Fibroblast of skin of right biceps (primary cell): Measurements from ENCODE around the gene CLSTN2.

Experiments
- DNase-seq: peaks from one replicate; pipeline ENCODE4 v3.0.0-alpha.2; 2013

The CLSTN2 gene

DNA sequence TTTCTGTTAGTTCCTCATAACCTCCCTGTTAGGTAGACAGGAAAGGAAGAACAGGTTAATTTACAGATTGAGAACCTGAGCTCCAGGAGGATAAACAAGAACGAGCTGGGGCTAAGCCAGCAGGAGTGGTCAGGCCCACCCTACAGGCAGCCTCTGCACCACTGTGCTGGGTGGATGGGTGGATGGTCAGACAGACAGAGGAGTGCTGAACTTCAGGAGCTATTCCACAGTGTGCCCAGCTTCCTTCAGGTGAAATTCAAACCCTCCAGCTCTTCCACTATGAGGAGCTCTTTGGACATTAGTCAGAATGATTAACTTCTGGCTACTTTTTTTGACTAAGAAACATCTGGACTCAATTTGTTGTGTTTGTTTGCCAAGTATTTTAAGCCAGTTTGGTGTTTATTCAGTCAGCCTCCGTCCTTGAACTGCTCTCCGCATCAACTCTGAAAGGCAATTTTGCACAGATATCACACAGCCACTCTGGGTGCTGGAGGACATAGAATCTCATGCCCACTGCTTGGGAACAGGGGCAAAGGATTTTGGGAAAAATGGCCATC is 361.9 kb downstream of the CLSTN2 start:
- peak; percentile 68 for DNase-seq

DNA sequence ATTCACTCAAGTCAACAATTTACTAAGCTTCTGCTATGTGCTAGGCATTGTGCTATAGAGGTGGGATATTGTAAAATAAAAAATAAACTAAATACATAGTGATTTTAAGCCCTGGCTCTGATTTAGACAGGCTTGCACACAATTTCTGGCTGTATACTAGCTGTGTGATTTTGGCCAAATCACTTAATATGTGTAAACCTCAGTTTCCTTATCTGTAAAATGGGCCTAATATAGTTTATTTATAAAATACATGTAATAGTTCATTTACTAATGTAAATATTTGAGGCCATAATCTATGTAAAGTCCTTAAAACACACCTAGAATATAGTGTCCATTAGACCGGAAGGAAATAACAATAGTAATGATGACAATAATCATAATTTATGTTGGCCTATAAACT is 363.1 kb downstream of the CLSTN2 start:
- no peak for DNase-seq

DNA sequence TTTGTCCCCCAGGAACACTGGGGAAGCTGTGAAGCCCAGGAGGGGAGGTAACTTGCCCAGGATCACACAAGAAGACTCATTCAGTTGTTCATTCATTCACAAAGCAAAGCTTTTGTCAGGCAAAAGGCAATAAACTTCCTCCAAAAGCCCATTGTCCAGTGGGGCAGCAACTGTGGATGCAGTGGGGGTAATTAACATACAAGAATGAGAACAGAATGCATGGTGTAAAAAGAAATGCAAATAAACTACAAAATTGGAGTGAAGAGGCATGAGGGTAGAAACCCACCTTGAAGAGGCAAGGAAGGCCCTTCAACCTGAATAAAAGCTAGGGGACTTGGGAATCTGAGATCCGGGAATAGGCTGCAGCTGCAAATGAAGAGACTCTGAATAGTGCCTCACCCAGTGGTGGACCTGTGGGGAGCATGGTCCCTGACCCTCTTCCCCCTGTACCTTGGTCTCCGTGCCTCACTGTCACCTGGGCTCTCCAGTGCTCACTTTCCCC is 363.6 kb downstream of the CLSTN2 start:
- DNase-seq, result no peak

DNA sequence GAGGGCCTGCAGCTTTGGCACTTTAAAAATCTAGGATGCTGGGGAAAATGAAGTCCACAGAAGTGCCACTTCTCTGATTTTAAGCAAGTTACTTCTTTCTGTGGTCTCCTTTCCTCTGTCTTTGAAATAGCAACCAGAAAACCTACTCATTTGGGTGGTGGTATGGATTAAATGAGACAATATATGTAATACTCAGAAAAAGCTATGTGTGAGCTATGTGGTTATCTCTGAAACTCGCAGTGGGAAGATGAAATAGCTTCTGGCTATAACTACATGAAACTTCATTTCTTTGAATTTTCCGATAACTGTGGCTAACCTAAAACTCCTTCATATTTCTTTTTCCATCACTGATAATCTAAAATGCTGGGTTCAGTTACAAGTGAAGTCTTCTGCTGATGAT is 368.9 kb downstream of the CLSTN2 start:
- no peak for DNase-seq

DNA sequence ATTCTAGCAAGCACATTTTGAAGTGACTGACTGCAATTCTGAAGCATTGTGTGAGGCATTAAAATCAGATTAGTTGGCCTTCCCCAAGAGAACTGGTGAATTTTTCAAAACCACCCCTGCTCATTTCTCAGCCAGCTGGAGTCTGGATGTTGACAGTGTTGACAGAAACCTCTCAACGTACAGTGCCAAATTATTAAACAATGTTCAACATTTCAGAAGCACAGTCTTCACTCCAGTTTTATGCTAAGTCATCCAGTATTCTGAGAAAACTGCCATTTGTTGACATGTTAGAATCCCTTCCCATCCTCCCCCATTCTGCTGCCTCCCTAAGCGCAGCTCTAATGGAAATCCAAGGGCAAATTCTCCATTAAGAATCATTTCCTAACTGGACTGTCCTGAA is 373.6 kb downstream of the CLSTN2 start:
- DNase-seq, result peak; percentile 27

DNA sequence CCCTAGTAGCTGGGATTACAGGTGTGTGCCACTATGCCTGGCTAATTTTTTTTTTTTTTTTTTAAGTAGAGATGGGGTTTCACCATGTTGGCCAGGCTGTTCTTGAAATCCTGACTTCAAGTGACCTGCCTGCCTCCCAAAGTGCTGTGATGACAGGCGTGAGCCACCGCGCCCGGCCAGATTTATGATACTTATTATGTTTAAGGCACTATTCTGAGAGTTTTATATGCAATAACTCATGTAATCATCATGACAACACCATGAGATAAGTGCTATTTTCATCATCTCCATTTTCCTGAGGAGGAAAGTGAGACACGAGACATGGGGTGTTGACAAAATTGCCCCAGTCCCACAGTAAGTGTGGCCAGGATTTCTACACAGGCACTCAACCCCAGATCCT is 376.4 kb downstream of the CLSTN2 start:
- no peak for DNase-seq

DNA sequence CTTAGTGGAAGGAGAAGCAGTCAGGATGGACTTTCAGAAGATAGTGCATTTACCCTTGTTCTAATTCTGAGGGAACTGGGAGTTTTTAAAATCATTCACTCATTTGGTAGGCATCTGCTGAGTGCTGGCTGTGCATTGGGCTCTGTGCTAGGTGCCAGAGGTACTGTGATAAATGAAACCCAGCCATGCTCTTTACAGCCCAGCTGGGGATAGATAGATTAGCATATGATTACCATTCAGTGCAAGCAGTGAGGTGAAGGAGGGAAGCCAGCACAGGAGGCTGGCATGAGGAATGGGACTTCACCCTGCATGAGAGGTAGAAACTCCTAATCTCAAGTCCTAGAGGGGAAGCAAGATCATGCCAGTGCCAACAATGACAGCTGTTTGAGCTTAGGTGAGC is 381.0 kb downstream of the CLSTN2 start:
- DNase-seq, result no peak

DNA sequence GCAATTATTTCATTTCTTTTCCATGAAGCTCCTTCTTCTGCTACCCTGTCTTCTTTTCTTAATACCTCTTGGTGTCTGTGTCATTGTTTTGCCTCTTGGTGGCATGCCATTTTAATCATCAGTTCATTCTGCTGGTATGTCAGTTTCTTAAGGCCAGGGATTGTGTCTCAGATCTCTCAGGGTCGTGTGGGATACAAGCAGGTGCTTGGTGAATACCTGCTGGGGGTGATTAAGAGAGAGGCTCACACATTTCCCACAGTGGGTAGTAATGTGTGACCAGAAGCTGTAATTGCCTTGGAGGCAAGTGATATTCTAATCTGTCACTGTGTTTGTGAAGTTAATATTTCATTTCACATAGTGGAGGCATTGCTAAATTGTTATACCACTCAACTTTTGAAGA is 381.5 kb downstream of the CLSTN2 start:
- DNase-seq, result no peak

DNA sequence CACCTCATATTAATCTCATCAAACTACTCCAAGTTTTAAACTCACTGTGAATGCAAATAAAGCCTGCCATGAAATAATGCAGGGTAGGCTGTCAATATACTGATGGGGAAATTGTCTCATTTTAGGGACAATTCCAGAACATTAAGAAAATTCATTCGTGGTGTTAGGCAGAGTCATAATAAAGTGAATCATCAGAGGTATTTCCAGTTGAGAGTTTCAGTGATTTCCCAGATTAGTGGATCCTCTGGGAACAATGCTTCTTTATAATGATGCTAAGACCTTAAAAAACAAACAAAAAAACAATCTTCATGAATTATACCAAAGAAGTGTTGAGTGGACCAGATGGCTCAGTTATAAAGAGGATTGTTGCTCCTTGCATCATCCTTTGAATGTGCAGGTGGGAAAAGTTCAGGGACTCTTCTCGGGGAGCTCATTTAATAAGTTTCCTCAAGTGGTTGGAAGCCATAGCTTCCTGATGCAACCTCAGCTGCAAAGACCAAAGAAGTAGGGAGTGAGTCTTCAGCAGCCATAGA is 381.9 kb downstream of the CLSTN2 start:
- peak; percentile 2 for DNase-seq

DNA sequence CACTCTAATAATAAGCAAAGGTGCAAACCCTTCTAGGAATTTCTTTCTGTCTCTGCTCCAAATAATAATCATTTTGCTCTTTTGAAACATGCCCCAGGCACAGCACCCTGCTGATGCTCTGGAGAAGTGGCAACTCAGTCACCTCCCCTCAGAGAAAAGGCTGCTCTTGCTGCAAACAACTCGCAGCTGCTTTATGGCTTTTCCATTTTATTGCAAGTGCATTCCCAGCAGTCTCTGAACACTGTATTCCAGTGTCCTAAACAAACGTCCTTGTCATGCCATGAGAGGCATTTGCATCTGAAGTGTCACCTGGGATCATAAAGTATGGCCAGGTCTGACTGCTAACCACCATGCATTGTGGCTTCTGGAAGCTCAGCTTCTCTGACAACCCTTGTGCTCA is 384.8 kb downstream of the CLSTN2 start:
- DNase-seq, result no peak

DNA sequence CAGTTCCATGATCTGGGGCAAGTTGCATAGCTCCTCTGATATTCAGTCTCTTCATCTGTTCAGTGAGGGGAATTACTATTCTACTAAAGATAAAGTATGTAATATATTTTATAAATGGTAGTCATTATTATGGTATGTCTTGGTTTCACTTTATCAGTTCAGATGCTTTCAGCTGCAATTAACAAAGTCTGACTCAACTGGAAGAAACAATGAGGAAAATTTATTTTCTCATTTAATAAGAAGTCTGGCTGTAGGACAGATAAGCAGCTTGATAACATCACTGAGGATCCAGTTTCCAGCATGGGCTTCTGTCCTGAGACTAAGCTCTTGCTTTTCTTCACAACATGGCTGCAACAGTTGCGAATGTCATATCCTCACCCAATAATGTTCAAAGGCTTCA is 388.6 kb downstream of the CLSTN2 start:
- DNase-seq, result peak; percentile 11

DNA sequence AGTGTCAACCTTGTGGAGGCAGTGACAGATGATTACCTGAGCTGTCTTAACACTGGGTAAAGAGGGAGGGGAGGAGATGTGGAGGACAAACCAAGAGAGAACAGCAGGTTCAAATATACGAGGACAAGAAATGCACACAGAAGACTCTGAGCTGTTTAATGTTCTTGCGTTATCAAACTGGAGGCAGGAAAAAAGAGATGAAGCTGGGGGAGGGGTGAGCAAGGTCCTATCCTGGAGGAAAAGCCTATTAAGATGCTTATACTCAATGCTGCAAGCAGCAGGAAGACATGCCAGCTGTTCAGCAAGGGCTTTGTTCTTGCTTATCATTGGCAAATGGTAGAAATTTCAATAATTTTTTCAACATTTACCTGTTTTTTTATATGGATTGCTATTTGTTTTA is 397.1 kb downstream of the CLSTN2 start:
- no peak for DNase-seq

DNA sequence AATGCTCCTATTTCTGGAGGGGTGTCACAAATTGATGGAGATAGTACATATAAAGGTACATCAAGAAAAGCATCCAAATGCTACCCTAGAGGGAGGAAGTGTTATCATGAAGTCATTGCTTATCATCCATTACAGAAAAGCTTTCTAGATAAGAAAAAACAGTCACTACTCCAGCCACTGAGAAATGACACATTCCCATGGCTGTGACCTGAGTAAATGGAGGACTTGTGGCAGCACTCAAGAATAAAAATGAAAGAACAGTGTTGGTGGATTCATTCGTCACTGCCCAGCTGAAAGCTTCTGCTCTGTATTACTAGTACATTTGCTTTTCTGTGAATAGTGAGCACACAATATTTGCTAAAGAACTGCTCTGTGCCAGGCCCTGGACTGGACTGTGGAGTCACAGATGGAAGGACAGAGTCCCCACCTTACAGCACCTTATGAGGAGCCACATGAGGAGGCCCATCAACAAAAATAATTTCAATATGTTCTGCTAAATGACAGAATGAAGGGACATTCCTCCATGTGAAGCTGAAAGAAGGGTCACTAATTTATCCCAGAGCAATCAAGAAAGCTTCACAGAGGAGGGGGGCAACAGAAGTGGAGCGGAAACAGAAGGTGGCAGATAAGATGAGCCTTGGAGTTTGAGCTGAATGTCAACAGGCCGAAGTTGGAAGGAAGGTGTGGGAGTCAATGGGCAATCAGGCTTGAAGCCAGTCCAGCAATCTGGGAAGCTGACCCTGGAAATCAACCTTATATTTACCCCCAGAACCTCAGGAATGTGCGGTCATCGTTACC is 399.3 kb downstream of the CLSTN2 start:
- DNase-seq, result no peak

DNA sequence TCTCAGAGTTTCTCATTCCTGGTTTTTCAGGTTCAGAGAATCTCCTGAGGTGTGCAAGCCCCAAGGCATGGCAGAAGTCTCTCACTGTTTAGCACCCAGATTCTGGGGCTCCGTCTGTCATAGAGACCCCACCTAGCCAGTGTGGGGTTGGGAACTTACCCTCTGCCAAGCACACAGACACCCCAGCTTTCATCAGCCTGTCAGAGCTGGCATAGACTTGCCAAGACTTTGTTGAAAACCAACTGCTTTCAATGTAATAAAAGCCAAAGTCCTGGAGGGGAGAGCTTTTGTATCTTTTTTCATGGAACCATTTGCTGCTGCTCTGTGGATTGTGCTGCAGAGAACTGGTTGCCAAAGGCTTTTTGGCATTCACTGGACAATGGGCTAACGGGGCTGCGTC is 401.5 kb downstream of the CLSTN2 start:
- no peak for DNase-seq

DNA sequence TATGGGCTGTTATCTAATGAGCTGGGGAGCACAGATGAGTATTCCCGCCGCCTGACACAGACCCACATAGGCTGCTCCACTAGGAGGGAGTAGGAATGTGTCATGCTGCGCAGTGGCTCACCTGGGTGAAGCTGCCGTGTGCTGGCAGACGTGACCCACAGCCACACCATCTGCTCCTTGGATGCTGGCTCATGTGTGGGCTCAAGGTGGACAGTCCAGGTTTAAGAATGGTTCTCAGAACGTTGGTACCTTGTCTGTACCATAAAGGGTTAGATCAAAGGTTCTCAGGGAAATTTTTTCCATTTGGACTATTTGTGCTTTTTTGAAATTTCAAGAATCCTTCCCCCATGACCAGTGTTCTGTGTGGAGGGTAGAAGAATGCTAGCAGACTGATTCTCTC is 403.9 kb downstream of the CLSTN2 start:
- no peak for DNase-seq

DNA sequence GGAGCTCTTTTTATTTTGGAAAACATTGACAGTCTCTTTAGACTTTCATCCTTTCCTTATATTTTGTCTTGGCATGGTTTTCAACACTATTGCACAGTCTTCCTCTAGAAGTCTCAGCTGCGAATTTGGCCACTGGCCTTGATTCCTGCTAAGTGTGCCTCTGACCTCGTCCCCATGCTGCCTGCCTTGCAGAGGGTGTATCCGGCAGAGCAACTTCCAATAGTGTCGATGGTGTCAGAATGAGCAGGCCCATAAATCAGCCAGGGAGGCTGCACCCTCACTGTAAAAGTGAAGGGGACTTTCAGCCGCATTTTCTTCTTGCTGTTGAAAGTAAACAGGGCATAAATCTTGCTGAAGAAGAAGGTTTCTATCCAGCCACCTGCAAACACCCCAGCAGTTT is 406.2 kb downstream of the CLSTN2 start:
- no peak for DNase-seq

DNA sequence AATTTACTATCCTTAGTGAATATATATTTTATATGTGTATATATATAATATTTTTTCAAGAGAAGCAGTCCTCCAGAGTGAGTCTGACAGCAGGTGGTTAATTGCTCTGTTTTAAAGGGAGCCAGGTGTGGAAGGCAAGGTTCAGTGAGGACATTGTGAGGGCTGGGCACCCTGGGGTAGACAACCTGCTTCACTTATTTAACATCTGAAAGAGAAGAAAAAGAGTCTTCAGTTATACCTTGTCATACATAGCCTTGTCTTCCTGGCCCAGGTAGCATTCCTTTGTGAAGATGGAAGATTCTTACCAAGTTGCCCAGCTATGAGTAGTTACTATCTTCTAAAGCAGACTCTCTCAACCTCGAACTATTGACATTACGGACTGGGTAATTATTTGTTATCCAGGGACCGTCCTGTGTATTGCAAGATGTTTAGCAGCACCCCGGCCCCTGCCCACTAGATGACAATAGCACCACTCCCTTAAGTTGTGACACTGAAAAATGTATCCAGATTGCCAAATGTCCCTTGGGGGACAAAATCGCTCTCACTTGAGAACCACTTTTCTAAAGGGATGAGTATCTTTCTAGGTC is 406.9 kb downstream of the CLSTN2 start:
- DNase-seq, result no peak

DNA sequence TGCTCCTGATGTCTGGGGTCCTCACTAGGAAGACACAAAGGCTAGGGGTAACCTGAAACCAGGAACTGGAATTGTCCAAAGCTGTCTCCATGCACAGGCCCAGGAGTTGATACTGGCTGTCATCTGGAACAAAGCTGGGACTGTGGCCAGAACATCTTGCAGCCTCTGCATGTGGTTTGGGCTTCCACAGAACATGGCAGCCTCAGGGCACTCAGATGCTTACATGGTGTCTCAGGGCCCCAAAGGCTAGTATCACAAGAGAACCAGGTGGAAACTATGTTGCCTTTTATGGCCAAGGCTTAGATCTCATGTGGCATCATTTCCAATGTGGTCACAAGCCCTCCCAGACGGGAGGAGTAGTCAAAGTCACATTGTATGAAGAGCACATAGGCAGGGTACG is 407.7 kb downstream of the CLSTN2 start:
- no peak for DNase-seq

DNA sequence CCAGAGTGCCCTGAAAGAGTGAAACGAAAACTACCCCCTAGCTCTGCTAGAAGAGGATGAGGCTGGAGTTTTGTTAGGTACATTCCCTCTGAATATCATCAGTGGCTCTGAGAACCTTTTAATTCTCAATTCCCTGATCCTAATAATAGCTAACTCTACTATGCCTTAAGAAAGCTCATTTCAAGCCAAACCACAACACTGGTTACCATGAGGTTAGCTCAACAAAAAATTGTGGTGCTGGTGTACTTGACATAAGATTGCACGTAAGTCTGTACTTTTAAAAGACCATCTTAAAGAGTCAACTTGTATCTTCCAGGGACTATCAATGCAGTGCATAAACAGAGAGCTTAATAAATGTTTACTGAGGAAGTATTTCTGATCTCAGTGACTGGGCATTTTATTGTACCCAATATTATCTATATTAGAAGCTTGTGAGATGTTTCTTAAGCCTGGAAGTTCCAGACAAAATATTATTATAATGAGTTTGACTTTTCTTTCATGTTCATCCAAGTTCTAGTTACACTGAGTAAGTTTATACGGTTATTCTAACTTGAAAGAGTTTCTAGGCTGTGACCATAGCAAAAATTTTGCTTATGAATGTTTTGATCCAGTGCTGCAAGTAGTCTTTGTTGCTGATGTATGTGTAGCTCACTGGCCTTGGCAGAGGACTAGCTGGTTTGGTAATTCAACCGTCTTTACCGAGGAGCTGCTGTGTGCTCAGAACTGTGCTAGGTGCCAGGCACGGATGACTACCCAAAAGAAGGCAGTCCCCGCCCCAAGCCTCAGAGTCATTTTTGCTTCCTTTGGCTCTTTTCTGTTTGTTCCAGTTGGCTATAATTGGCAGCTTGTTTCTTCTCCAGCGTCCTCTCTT is 408.5 kb downstream of the CLSTN2 start:
- no peak for DNase-seq

DNA sequence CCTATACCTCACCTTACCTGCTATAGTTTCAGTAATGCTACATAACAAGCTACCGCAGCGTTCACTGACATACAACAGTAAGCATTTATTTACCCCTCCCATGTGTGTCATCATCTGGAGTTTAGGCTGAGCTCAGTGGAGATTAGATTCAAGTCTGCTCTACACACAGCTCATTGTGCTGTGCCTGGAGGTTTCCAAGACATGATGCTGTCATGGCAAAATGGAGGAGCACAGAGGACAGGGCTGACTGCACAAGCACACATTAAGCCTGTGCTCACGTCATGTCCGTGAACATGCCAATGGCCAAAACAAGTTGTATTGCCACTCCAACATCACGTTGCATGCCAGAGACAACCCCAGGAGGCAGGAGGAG is 409.1 kb downstream of the CLSTN2 start:
- no peak for DNase-seq

DNA sequence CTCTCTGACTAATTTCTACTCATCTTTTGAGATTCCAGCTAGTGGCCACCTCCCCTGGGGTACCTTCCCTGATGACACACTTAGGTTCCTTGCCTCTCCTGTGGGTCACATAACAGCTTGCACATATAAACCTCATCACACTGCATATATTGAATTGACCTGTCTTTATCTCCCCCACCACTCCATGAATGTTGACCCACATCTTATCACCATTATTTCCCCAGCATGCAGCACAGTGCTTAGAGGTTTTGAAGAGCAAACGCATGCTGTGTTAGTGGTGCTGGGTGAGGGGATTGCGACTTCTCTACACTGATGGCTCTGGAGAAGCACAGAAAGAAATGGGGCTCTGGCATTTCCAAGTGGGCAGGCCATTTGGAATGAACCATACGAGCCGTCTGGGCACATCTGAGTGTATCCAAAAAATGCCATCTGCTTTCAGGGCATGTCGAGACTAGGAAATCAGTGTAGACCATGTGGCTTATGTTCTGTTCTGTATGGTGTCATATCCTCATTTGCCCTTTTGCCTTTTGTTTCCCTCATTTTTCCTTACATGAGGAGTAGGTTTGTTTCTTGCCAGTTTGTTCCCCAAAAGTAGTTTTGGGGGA is 409.7 kb downstream of the CLSTN2 start:
- no peak for DNase-seq

DNA sequence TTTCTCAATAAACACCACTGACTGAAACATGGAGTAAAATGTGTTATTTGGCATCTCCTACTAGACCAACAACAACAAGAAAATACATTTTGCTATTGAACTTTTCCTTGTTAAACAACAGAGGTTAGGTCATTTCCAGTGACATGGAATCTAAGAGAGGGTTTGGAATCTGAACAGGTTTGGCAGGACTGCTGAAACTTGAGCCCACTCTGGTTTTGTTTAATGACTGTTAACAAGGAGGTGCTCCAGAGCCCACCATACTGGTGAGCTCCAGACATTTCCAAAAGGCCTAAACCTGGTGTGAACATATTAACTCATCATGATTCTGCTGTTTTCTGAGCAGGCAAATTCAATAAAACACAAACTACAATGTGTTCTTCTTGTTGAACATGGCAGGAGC is 412.2 kb downstream of the CLSTN2 start:
- DNase-seq, result no peak

DNA sequence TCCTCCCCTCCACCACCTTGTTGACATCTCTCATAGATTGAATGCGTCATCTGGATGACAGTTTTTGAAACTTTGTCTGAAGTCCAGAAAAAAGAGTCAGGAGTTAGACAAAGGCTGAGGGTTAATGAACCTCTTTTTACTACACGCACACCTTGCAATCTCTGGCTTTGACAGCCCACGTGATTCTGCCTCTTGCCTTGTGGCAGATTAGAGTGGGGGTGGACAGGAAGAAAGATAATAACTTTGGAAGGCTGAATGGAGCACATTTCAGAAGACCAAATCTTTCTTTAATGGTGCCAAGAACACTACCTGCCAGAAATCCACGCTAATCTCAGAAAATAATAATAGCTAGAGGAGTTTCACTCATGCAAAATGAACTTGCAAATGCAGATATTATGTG is 415.0 kb downstream of the CLSTN2 start:
- DNase-seq, result no peak
